ENCODE results near the gene TMPRSS9.
A peak's percentile ranks its signal among the peaks of the same experiment; 100 is the strongest.

TMPRSS9 gene

DNA sequence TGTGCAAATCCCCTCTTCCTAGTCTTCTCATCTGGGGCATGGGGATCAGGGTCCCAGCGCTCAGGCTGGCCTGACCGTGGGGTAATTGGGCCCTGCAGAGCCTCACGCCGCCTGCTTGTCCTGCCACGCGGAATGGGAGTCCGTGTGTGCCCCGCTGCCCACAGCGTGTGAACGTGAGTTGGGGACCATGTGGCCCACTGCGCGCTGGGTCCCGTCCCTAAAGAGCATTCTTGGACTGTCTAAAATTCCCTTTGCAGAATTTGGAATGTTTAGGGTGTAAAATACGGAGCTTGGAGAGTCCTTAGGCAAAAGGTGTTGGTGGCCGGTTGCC is 2.9 kb downstream of the TMPRSS9 start:
- DNase-seq = no peak

- DNase-seq = no peak
Observed at GRCh38 chr19:2363419-2363818, 3.4 kb downstream of the TMPRSS9 start.

GRCh38 chr19:2365201-2365970 is 5.3 kb downstream of the TMPRSS9 start:
- DNase-seq = no peak

DNA sequence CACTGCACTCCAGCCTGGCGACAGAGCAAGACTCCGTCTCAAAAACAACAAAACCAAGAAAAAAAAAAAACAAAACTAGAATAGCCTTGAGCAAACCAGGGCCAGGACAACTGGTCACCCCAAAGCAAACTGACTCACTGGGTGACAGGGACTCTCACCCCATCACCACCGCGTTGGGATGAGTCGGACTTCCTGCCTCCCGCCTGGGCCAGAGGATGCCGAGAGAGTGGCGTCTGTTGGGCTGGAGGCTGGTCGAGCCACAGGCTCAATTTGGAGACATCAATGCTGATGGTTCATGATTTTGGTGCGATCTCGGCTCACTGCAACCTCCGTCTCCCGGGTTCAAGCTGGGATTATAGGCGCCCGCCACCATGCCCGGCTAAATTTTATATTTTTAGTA is 11.6 kb downstream of the TMPRSS9 start:
- DNase-seq = no peak

- no peak for DNase-seq
Observed at GRCh38 chr19:2372076-2372612, 12.1 kb downstream of the TMPRSS9 start.

GRCh38 chr19:2374808-2375207 is 14.7 kb downstream of the TMPRSS9 start:
- no peak for DNase-seq

GRCh38 chr19:2375353-2376121 is 15.5 kb downstream of the TMPRSS9 start:
- no peak for DNase-seq

GRCh38 chr19:2376784-2377519 is 16.9 kb downstream of the TMPRSS9 start:
- no peak for DNase-seq

DNA sequence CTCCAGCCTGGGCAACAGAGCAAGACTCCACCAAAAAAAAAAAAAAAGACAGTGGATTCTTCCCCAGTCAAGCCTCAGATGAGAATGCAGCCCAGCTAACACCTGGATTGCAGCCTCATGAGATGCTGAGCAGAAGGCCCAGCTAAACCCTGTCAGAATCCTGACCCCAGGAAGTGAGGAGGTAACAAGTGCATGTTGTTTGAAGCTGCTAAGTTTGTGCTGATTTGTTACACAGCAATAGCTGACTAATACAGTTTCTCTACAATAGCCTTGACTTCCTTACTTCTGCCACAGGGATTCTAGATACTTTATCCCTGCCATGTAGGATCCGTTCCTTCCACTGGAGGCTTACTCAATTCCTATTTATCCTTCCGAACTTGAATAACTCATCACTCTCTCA is 20.5 kb downstream of the TMPRSS9 start:
- no peak for DNase-seq

DNA sequence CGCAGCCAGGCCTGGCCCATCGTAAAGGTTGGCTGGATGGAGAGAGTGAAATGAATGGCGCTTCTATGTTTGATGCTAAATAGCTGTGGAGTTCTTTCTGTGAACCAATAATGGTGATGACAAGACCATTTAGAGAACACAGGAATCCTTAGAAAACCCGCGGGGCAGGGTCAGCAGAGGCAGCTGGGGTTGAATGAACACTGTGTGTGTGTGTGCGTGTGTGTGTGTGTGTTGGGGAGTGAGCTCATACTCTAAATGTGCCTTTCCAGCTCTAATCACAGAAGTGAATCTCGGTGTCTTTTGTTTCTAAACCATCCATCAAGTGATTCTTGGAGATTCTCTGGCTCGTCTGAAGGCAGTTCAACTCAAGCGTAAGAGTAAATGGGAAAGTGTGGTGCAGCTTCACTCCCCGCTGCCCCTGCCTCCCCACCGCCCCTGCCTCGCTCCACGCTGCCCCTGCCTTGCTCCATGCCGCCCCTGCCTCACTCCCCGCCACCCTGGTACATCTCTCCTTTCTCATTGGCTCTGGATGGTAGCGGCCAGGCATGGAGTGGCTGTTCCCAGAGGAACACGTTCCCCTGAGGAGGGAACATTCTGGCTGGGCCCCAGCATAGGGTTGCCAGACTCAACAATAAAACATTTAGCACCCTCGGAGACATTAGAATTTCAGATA is 21.2 kb downstream of the TMPRSS9 start:
- no peak for DNase-seq

- no peak for DNase-seq
Observed at GRCh38 chr19:2382530-2383222, 22.6 kb downstream of the TMPRSS9 start.

- DNase-seq = peak; percentile 91
Observed at GRCh38 chr19:2385053-2385721, 25.1 kb downstream of the TMPRSS9 start.

DNA sequence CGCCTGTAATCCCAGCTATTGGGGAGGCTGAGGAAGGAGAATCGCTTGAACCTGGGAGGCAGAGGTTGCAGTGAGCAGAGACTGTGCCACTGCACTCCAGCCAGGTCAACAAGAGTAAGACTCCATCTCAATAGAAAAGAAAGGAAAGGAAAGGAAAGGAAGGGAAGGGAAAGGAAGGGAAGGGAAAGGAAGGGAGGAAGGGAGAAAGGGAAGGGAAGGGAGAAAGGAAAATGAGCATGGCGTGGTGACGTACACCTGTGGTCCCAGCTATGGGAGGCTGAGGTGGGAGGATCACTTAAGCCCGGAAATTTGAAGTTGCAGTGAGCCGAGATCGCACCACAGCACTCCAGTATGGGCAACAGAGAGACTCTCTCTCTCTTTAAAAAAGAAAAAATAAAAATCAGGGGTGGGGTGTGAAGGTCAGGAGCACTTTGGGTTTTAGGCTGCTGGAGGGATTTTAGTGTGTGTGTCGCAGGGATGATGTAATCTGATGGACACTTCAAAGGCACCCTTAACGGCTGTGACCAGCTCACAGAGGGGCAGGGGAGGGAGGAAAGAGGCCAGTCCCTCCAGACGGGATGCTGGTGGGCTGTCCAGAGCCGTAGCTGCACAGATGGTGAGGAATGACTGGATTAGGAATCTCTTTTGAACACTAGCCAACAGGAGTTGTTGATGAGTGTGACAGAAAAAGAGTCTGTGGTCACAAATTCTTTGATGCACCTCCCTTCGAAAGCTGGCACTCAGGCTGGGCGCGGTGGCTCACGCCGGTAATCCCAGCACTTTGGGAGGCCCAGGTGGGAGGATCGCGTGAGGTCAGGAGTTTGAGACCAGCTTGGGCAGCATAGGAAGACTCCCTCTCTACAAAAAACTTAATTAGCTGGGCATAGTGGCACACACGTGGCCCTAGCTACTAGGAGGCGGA is 27.6 kb downstream of the TMPRSS9 start:
- DNase-seq = peak; percentile 83

DNA sequence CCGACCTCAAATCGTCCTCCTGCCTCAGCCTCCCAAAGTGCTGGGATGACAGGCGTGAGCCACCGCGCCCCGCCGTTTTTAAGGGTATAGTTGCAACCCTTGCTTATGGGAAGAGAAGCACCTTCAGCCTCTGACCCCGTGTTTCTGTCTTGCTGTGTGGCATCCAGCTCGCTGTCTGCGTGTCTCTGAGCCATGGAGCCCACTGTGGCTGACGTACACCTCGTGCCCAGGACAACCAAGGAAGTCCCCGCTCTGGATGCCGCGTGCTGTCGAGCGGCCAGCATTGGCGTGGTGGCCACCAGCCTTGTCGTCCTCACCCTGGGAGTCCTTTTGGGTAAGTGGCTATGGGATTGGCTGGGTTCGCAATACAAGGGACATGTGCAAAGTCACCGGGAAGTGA is 29.5 kb downstream of the TMPRSS9 start:
- no peak for DNase-seq

DNA sequence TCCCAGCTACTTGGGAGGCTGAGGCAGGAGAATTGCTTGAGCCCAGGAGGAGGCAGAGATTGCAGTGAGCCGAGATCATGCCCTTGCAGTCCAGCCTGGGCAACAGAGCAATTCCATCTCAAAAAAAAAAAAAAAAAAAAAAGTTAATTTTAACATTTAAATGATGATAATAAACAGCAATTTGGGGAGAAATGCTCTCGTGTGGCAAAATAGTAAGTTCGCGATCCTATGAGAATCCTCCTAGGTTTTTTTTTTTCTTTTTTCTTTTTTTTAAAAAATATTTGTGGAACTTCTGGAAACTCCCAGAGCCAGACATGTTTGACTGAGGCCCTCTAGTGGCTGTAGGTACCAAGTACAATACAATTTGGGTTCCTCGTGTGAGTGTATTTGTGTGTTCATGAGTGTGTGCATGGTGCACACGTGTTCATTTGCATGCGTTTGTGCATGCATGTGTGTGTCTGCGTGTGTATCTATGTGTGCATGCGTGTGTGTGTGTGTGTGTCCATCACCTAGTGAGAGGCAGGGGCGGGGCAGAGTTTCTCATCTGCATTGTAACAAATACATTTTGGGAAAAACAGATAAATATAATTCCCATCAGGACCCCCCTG is 31.2 kb downstream of the TMPRSS9 start:
- peak; percentile 68 for DNase-seq

GRCh38 chr19:2392366-2392765 is 32.3 kb downstream of the TMPRSS9 start:
- DNase-seq = no peak

GRCh38 chr19:2392899-2393298 is 32.8 kb downstream of the TMPRSS9 start:
- DNase-seq = peak; percentile 43

DNA sequence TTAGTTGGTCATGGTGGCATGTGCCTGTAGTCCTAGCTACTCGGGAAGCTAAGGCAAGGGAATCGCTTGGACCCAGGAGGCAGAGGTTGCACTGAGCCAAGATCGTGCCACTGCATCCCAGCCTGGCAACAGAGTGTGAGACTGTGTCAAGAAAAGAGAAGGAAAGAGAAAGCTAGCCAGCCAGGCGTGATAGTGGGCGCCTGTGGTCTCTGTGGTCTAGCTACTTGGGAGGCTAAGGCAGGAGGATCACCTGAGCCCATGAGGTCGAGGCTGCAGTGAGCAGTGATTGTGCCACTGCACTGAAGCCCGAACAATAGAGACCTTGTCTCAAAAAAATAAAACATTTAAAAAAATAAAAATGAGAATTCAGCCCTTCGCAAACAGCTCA is 34.0 kb downstream of the TMPRSS9 start:
- no peak for DNase-seq

DNA sequence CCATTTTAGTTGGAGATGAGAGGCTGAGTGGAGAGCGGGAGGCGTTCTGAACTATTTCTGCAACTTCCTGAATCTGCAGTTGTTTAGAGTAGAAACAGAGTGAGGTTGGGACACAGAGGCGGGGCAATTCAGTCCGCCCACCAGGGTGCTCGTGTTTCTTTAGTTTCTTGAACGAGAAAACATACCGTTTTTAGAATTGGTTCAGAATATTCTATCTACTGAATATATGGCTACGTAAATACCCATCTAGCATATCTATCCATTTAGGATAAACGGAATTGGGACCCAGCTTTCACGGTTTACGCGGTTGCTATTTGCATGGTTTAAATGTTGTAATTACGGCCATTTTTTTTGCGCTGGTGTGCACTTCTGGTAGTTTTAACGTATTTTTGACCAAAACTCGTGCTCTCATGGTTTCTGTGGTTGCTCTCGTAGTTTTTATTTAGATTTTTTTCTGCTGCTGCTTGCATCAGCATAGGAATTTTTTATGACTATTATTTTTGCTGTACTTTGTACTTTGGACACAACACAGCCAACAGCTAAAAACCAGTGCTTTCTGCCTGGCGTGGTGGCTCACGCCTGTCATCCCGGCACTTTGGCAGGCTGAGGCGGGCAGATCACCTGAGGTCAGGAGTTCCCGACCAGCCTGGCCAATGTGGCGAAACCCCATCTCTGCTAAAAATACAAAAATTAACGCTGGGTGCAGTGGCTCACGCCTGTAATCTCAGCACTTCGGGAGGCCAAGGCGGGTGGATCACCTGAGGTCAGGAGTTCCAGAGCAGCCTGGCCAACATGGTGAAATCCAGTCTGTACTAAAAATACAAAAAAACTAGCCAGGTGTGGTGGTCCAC is 34.6 kb downstream of the TMPRSS9 start:
- no peak for DNase-seq
